Activated CD8-positive, alpha-beta memory T cell treated with anti-CD3 and anti-CD28 coated beads for 4 hours (primary cell): Measurements from ENCODE around the gene EP400.

Source experiments
- DNase-seq, 2 donors: peaks; one replicate each; pipeline ENCODE4 v3.0.0-alpha.2; 2020; ENCODE audit warnings: low read depth in 2 of 2

EP400 gene

GRCh38 chr12:132116709-132117557 lies 167.2 kb downstream of the EP400 start:
- no peak for DNase-seq

- no peak for DNase-seq
Measured at GRCh38 chr12:132117558-132117875, 167.8 kb downstream of the EP400 start.

DNA sequence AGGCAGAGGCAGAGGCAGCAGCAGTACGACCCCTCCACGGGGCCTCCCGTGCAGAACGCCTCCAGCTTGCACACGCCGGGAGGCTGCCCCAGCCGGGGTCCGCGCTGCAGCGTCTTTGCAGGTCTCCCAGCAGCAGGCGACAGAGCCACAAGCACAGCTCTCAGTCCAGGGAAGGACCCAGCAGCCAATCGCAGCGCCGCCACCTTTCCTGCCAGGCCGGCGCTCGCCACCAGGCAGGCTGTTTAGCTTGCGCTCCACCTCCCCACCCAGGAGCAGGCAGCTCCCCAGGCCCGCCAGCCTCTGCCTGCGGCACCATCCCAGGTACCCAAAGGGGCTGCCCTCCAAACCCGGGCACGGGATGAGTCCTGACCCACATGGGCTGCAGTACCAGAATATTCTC lies 169.1 kb downstream of the EP400 start:
- DNase-seq: no peak

GRCh38 chr12:132121283-132121682 lies 171.5 kb downstream of the EP400 start:
- DNase-seq: no peak

DNA sequence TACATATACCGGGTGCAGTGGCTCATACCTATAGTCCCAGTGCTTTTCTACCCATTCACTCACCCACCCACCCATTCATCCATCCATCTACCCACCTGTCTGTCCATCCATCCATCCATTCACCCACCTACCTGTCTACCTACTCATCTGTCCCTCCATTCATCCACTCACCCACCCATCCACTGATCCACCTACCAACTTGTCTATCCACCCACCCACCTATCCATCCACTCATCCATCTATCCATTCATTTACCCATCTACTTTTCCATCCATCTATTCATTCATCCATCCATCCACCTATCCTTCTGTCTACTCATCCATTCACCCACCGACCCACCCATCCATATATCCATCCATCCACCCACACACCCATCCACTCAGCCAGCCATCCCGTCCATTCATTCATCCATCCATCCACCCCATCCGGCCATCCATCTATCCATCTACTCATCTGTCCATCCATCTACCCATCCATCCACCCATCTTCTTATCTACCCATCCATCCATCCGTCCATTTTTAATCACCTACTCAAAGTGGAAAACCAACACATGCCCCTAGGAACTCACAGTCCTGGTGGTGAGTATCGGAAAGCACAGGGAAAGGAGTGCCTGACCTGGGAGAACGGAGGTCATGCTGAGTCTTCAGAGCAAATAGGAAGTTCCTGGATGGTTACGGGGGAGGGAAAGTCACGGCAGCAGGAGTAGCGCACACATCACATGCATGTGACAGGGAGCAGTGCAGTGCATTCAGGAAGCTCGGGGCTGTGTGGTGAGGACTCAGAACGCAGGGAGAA lies 174.4 kb downstream of the EP400 start:
- DNase-seq: no peak

- DNase-seq: no peak
Measured at GRCh38 chr12:132124766-132125425, 175.2 kb downstream of the EP400 start.

DNA sequence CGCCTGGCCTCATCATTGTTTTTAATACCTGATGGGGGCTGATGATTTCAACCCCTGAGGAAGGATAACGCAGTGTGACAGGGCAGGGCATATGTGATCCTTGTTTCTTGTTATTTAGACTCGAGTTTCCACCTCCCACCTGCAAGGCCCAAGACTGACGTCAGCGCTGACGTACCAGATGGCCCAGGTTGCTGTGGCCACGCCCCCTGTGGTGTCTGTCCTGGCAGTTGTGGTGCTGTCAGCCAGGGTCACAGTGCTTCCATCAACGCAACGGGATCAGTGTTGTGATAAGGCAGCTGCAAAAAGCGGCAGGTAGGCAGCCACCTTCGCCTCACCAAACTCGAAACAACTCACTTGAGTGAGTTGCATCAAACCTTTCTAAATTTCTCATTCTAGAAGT lies 176.0 kb downstream of the EP400 start:
- no peak for DNase-seq

DNA sequence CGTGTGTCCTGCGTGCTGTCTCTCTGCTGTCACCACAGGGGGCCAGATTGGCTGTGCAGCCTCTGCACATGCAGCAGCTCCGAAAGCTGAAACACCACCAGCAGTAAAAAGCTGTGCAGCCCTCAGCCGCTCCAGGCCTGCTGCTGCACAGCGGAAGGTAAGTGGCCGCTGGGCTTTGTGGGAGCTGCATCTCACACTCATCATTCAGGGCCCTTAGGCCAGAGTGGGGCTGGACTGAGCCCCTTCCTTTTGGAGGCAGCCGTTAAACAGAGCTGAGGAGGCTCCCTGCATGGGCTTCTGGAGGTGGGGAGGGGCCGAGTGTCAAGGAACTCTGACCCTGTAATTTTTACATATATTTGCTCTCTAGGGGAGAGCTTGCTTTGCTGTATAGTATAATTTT lies 177.3 kb downstream of the EP400 start:
- DNase-seq: no peak

DNA sequence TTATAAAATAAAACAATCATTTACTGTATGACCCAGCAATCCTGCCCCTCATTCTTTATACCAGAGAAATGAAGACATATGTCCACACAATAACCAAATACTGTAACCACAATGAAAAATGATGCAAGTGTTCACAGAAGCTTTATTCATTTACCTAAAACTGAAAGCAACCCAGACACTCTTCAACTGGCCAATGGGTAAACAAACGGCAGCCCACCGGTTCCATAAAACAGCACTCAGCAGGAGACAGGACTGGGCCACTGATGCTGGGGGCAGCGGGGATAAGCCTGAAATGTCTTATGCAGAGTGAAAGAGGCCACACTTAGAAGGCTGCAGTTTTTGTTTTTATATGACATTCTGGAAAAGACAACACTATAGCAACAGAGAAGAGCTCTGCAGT lies 179.3 kb downstream of the EP400 start:
- no peak for DNase-seq

GRCh38 chr12:132130690-132131089 lies 180.9 kb downstream of the EP400 start:
- DNase-seq: no peak
